Measurements from ENCODE around the gene FKBP15. TPM values are rescaled to one million over a fixed set of nuclear protein-coding genes. Genes with fewer than 3 reads are reported as not detected.
"Not testable (repeated sequence)": the region's sequence is repeated elsewhere in the genome, so short reads cannot be mapped to it uniquely, and the experiment has no call there.

The FKBP15 gene
- total RNA-seq, 4 donors from 2014 or later: 20.5 to 42.3 (median 32.0) TPM

DNA sequence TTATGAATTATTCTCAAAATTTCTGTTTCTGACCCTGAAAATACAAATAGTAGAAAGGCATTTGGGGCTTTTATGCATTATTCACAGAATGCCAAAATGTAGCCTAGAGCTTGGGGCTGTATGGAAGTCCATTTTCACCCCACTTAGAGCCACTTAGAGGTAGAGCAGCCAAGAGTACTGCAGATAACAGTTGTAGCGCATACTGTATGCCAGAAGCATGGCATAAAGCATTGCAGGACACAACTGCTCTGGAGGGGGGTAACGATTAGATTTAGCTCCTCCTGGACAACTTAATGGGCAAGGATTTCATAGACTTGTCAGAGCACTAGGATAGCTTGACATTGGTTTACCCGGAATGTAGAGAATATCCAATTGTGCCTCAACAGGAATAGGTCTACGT lies 15.9 kb upstream of the FKBP15 start:
- no peak for ATAC-seq (ENCODE audit: low FRiP score)
- TF ChIP-seq, protein P1, sequence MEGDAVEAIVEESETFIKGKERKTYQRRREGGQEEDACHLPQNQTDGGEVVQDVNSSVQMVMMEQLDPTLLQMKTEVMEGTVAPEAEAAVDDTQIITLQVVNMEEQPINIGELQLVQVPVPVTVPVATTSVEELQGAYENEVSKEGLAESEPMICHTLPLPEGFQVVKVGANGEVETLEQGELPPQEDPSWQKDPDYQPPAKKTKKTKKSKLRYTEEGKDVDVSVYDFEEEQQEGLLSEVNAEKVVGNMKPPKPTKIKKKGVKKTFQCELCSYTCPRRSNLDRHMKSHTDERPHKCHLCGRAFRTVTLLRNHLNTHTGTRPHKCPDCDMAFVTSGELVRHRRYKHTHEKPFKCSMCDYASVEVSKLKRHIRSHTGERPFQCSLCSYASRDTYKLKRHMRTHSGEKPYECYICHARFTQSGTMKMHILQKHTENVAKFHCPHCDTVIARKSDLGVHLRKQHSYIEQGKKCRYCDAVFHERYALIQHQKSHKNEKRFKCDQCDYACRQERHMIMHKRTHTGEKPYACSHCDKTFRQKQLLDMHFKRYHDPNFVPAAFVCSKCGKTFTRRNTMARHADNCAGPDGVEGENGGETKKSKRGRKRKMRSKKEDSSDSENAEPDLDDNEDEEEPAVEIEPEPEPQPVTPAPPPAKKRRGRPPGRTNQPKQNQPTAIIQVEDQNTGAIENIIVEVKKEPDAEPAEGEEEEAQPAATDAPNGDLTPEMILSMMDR (IDR thresholded peaks at IDR 0.05): no peak
- DNase-seq (ENCODE audit: low spot score): no peak

DNA sequence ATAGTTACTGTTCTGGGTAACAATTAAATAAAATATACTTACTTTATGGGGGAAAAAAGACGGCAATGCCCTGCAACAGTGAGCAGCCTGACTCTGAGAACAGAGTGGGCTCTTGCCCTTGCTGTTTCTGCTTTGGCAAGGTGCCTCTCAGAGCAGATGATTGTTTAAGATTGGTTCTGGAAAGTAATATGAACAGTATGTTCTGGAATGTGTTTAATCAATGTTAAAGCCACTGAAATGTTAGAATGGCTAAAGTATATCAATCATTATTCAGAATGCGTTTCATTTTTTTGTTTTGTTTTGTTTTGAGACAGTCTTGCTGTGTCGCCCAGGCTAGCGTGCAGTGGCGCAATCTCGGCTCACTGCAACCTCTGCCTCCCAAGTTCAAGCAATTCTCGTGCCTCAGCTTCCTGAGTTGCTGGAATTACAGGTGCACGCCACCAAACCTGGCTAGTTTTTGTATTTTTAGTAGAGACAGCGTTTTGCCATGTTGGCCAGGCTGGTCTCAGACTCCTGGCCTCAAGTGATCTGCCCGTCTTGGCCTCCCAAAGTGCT lies 14.7 kb upstream of the FKBP15 start:
- ATAC-seq (ENCODE audit: low FRiP score); DNase-seq (ENCODE audit: low spot score): not testable (repeated sequence)

DNA sequence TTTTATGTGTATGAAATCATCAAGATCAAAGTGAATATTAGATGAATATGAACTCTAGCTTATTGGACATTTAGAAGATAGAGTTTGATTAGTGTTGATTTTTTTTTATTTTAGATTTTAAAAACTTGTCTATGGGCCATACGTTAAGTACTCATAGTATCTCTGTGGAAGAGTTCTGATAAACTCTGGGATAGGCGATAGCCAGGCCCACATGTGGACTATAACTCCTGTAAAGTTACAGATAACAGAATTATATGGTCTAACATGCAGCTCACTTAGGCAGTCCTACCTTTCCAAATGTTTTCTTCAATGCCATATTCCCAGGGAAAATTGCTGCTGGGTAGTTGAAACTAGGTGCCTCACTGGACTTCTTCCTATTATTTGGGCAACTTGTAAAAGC lies 10.6 kb upstream of the FKBP15 start:
- DNase-seq (ENCODE audit: low spot score) (no peak), ATAC-seq (ENCODE audit: low FRiP score) (no peak)
- TF ChIP-seq, protein P1 (IDR thresholded peaks at IDR 0.05): no peak

DNA sequence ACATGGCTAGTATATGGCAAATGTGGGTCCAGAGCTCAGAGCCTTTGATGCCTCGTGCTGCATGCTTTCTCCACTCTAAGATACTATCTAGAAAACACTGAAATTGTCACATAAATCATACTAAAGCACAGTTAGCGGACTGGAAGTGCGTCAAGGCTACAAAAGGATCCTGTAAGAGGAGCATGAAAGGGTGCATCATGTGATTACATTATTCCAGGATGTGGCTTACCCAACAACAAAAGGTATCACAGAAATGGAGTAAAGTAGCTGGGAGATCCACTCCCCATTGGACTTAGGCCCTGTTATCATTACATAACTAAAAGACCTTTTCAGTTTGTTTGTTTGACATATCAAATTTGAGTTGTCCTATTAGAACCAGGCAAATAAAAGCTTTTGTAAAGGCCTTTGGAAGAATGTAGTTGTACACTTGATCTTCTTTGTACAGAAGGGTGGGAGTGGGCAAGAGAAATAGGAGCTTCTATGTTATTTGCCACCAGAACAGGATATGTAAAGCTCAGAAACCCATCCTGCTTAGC lies 7.1 kb upstream of the FKBP15 start:
- TF ChIP-seq, protein P1 (IDR thresholded peaks at IDR 0.05): no peak
- DNase-seq (ENCODE audit: low spot score) (no peak), ATAC-seq (ENCODE audit: low FRiP score) (no peak)

DNA sequence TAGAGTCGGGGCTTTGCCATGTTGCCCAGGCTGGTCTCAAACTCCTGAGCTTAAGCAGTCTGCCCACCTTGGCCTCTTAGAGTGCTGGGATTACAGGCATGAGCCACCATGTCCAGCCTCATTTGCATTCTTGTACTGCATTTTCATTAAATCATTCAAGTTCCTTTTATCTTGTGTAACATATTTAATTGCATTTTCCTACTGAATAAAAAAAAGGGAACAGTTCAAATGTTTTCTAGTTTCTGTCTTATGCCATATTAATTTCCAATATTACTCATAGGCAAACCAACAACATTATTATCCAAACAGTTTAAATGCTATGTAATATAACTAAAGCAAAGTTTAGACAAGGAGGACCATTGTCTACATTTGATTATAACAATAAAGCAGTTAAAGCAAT lies 6.4 kb upstream of the FKBP15 start:
- DNase-seq (ENCODE audit: low spot score) (no peak), ATAC-seq (ENCODE audit: low FRiP score) (no peak)
- TF ChIP-seq, protein P1 (IDR thresholded peaks at IDR 0.05): no peak

DNA sequence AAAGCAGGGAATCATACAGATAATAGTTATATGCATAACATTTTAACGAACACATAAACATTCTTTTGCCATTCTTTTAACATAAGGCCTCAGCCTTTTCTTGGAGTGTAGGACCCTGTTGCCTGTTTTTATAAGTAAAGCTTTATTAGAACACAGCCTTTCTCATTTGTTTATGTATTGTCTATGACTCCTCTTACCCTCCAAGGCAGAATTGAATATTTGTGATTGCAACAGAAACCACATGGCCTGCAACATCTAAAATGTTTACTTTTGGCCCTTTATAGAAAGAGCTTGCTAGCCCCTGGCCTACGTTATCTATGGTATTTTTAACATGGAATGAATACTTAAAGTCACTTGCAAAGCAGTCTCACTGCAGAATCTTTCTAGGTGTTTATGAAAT lies 2.9 kb upstream of the FKBP15 start:
- DNase-seq (ENCODE audit: low spot score): no peak

DNA sequence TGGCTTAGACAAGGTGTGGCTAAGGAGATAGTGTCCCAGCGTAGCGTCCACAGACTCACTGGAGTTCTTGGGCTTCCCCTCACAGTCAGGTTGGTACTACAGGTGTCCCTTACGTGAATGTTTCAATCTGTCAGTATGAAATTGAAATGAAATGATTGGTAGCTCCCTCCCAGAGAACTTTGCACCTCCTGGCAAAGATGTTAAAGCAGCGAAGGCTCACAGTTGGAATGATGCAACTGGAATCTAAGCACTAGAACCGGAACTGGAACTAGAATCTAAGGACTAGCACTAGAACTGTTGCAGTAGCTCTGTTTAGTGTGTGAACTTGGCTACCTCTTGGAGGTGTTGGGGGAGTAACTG lies 1.4 kb upstream of the FKBP15 start:
- TF ChIP-seq, protein P1 (IDR thresholded peaks at IDR 0.05): no peak
- no peak for ATAC-seq (ENCODE audit: low FRiP score)

More for the DNA sequence above, 2.9 kb upstream of the FKBP15 start:
- no peak for ATAC-seq (ENCODE audit: low FRiP score)
- TF ChIP-seq, protein P1 (IDR thresholded peaks at IDR 0.05): no peak

More for the DNA sequence above, 1.4 kb upstream of the FKBP15 start:
- no peak for DNase-seq (ENCODE audit: low spot score)
